SK-MEL-5 (cell line): ENCODE results near the gene DOHH. TPM values are rescaled to one million over a fixed set of nuclear protein-coding genes. Genes with fewer than 3 reads are reported as not detected.

Experiments used
- DNase-seq: peaks from one replicate; pipeline ENCODE4 v3.0.0-alpha.2; 2016; ENCODE audit warnings: low read depth, low spot score
- in situ Hi-C: cut with HindIII; loops from 2 replicates; pipeline ENCODE4 v1.10.0; 2016; ENCODE audit warnings: low sequenced_read_pairs, high pct_unique_total_duplicates, low pct_unique_long_range_greater_than_20kb
- total RNA-seq: library from RNA; depleted of rRNA; stranded (reverse); fragments of >200 nt; shearing (Covaris generic); gene quantifications from 2 replicates; pipeline ENCODE4 v1.2.3, GENCODE V29; 2014

The DOHH gene
- total RNA-seq, 1 experiment from 2014 or later = 13.4 TPM

DNA sequence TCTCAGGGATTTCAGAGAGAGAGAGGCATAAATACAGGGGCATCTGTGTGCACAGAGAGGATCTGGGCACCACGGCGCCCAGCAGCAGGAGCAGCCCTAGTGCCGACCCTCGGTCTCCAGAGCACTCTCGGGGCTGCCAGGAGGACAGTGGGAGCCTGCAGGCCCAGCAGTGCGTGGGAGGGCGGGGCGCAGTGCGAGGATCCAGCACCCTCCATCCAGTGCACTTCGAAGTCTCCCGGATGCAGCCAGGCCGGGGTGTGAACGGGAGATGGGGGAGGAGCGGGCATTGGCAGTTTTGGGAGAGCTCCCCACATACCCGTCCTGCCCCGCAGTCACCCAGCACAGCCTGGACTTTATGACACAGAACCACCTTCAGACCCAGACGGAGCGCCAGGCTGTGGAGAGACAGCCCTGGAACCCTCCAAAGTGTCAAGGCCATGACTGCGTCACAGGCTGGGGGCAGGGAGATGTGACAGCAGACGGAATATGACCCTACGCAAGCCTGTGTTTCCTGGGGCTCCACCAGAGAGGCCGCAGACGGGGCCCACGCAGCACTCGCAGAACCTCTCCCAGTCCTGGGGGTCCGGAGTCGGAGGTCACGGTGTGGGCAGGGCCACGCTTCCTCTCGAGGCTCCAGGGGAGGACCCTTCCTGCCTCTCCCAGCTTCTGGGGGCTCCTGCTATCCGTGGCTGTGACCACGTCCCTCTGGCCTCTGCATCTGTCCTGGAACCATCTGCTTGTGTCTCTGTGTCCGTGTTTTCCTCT lies 23.8 kb upstream of the DOHH start:
- in situ Hi-C loops = no loop called here
- no peak for DNase-seq

DNA sequence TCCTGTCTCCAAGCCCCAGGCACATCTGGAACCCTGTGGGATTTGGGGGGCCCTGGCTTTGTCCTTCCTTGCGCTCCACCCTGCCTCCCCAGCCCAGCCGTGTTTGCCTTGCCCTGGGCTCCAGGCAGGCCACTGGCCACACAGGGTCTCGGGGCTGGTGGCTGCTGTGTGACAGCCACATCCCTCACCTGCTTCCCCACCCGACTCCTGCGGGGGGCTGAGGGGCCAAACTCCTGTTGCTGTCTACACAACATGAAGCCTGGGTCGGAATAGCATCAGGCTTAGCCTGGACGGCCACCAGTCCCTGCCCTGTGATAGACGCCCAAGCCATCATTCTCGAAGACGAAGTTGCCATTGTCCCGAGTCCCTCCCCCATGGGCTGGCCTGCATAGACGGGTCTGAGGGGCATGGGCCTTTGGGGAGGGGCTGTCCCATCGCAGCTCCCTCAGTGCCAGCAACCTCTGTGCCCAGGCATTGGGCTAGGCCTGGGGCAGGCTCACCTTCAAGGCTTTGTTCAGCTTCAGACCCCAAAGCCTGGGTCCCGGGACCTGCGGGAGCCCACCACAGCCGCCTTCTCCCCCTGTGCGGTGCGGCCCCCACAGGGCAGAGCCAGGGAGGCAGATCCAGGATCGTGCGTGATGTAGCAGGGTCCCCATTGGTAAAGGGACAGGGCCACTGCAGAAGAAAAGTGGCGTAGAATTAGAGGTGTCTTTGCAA lies 23.0 kb upstream of the DOHH start:
- no peak for DNase-seq
- in situ Hi-C loops = no loop called here

DNA sequence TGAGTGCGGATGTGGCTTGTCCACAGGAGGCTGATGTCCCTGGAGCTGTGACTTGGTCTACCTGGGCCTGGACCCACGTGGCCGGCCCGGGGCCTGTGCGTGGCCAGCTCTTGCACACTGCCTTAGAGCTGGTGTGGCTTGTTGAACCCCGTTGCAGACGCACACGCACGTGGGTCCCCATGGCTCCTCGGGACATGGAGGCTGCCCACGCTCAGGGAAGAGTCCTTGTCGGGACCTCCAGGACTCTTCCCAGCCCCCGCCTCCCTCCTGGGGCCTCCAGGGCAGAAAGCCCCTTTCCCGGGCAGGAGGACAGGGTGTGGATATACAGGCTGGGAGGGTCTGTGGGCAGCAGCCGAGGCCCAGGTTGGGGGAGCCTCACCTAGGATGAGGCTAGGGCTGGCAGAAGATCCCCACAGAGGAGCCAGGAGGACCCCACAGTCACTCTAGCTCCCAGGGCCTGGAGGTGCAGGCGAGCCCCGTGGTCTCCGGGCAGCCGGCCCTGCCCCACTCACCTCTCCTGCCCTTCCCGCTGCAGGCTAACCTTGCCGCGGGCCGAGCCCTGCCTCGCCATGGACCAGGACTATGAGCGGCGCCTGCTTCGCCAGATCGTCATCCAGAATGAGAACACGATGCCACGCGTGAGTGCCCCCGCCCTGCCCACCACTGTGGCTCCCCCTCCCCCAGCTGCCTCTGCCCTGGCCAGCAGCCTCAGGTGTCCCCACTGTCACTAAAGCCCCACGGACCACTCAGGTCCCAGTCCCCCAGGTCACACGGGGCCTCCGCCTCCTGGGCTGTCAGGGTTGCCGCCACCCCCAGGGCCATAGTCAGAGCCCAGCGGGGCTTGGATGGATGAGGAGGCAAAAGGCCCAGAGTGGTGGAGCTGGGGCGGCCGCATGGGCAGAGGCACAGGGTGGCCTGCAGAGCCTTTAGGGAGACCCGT lies 22.2 kb upstream of the DOHH start:
- in situ Hi-C loops = no loop called here
- no peak for DNase-seq

DNA sequence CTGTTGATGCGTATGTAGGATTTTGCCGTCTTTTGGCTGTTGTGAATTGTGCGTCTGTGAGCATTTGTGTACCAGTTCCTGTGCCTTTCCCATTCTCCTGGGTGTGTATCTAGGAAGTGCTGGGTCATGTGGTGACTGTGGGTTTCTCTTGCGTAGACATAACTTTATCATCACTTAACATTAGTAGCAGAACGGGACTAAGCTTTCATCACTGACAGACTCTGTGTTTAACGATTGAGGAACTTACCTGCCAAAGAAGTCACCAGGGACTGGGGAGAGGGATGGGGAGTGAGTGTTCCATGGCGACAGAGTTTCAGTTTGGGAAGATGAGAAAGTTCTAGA lies 20.6 kb upstream of the DOHH start:
- in situ Hi-C loops = no loop called here
- DNase-seq = no peak

DNA sequence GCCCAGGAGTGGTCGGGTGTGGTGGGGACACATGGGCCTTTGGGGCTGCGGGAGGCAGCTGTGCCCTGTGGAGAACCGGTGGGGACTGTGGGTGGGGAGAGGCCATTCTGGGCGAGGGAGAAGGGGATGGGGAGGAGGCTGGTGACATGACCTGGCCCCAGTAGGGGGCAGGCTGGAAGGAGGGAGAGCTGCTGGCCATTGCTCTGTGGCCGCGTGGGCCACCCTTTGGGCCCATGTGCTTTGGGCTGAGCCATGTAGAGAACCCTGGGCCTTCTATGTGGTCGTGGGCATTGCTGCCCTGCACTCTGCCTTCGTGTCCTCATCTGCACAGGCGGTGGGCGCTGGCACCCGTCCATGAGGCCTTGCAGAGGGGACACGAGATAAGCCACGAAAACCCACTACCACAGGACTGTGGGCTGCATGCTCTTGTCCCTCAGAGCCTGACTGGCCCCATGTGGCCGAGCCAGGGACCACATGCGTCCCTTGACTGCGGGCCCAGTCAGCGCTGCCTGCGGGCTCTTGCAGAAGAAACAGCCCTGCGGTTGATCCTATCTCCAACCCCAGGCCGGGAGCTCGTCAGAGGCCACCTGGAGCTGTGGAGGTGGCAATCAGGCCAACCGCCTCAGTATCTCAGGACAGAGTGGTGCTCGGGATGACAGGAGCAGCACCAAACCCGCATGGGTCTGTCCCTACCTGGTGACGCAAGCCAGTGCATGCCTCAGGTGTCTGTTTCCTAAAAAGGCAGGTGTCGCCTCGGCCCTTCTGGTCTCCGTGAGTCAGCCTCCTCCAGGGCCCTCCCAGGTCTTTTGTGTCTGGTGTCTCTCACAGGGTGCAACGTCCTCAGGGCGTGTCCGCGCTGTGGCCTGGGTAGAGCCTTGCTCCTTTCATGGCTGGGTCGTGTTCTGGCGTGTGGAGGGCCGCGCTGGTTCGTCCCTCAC lies 20.0 kb upstream of the DOHH start:
- in situ Hi-C loops = no loop called here
- DNase-seq = no peak

DNA sequence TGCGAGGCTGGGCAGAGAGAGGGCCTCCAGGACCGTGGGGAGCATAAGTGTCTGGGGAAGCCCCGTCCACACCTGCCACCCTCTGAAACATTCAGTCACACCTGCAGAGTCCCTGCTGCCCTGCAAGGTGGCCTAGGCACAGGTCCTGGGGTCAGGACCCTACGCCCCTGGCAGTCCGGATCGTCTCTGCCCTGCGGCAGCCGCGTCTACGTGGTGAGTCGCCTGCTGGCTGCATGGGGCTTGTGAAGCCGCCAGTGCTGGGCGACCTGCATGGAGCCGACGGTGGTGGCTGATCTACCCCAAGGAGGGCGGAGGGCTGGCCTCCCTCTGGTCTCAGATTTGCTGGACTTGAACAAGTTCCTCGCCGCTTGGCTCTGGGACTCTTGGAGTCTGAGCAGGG lies 18.7 kb upstream of the DOHH start:
- in situ Hi-C loops = no loop called here
- no peak for DNase-seq

DNA sequence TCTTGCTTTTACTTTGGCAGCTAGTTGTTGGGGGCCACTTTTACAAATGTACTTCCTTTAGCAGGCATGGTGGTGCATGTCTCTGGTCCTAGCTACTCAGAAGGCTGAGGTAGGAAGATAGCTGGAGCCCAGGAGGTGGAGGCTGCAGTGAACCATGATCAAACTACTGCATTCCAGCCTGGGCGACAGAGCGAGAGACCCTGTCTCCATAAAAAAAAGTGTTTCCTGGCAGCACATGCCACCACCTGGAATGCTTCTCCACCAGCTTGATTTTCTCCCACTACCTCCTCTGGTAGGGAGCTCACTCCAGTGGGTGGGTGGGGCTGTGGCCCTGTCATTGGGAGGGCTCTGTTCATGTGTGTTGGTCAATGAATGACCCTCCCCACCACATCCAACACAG lies 18.2 kb upstream of the DOHH start:
- DNase-seq = no peak
- in situ Hi-C loops = no loop called here

DNA sequence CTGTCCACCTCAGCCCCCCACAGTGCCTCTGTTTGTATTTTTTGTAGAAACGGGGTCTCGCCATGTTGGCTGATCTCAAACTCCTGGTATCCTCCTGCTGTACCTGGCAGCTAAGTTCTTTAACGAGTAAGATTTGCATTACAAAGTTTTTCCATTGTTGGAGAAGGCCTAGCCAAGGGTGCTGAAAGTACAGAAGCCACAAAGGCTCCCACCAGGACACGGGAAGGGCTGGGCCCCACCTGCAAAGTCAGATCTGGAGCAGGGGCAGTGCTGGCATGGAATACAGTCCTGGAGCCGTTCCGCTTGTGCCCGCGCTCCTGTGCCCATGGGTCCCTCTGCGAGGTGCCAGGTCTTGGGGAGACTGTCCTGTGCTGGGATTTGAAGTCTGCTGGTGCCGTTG lies 17.8 kb upstream of the DOHH start:
- no peak for DNase-seq
- in situ Hi-C loops = no loop called here

DNA sequence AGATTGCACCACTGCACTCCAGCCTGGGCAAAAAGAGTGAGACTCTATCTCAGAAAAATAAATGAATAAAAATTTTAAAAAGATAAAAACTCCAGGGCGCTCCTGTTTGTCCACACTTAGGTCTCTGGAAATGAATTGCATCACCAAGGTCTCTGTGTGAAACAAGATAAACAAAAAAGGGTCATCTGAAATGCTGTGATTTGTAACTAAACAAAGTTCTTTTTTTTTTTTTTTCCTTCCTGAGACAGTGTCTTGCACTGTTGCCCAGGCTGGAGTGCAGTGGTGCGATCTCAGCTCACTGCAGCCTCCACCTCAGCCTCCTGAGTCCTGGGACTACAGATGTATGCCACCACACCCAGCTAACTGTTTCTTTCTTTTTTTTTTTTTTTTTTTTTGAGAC lies 17.2 kb upstream of the DOHH start:
- in situ Hi-C loops = no loop called here
- DNase-seq = no peak

DNA sequence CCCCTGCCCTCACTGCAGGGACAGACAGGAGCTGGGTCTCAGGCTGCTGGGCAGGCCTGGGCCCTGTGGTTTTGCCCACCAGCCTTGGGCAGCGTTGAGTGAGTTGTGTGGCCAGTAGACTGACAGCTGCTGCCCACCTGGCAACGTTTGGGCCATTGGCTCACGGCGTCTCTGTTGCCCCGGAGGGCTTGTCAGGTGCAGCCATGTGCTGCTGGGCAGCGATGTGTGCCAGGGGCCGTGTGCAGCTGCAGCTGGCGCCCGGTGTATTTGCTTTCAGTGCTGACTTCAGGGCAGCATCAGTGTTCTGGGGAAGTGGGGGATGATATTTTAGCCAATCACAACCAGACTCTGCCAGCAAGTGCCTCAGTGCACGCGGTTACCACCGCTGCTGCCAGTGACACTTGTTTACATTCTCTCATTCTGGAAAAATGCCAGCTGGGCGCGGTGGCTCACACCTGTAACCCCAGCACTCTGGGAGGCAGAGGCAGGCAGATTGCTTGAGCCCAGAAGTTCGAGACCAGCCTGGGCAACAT lies 16.3 kb upstream of the DOHH start:
- no peak for DNase-seq
- in situ Hi-C loops = no loop called here

DNA sequence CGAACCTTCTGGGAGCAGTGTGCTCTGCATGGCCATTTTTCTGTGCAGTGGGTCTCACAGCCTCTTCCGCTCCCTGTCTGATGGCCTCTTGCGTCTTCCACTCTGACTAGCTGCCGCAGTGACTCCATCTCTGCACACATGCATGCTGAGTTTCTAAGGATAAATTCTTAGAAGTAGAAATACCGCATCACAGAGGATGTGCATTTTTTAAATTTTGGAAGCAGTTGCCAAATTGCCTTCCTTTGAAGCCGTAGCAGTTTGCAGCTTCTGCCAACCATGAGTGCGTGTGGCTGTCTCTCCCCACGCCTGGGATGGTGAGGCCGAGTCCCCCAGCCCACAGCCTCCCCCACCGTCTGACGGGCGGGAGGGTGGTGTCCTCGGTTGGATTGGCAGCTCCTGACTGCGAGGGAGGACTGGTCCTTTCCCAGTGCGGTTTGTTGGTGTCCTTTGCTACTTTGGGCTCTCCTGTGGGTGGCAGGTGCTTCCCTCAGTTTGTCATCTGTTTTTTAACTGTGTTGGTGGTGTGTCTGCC lies 15.5 kb upstream of the DOHH start:
- no peak for DNase-seq
- in situ Hi-C loops = no loop called here

DNA sequence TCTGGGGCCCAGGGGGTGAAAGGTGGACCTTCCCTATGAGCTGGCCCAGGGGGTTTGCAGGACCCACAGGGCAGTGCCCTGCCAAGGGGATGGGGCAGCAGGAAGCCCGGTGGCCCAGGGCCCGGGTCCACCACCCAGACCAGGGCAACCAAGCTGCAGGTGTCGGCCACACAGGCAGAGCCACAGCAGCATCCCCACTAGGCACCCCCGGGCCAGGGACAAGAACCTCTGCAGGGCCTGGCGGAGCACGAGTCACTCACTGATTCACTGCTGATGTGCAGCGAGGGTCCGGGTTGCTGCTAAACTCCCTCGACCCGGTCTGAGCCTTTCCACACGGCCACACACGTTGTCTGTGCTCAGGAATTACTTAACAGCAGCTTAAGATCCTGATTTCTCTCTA lies 14.5 kb upstream of the DOHH start:
- in situ Hi-C loops = no loop called here
- DNase-seq = no peak

DNA sequence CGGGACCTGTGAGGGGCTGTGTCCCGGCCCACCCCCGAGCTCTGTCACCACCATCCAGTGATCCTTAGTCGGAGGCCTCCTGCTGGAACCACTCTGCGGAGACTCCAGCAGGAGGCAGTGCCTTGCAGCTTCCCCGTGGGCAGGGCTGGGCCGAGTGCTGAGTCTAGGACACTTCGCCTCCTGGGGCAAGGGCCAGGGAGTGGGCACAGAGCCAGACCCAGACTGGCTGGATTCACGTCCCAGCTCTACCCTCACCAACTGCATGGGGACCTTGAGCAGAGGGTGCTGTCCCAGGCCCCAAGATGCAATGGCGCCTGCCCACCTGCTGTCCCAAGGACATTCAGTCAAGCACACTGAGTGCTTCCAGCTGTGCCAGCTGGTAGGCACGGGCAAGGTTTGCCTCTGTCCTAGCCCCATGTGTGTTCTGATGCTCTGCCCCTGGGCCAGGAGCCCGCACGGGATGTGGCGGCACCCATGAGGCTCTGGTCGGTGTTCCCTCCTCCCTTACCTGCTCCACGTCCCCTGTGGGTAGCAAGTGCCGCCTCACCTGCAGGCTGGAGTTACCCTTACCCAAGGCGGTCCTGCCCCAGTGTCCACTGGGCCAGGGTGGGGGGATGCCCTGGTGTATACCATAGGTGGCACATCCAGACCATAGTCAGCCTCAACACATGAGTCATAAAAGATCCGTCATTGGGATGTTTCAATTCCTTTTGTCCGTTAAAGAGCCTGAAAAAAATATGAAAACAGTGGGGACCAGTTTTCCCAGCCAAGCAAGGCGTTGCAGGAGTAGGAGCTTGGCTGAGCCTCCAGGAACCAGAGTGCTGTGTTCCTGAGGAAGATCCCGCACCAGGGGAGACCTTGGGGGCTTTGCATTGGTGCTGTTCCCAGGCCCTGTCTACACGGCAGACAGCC lies 13.0 kb upstream of the DOHH start:
- in situ Hi-C loops = no loop called here
- no peak for DNase-seq

DNA sequence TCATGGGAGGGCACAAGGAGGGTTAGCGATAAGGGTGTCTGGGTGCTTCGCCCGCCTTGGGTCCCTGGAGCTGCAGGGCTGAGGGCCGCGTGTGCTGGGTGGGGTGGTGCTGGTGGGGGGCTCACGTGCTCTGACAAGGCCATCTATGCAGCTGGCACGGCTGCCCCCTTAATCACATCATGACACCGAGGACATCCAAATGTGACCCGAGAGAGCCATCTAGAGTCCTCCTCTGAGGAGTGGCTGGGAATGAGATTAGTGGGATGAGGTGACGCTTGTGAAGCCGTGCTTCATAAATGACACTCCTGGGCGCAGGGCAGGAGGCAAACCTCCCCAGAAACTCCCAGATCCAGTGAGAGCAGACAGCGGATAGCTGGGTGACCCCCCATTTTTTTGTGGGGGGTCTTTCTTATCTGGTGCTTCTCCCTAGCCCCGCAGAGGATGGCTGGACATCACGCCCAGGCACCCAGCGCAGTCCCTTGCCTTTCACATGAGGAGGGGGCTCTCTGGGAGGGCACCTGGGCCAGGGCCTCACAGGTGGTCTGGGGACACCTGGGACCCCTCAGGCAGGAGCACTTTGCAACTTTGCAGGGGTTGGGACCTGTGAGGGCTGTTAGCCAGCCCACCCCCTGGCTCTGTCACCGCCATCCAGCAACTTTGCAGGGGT lies 12.2 kb upstream of the DOHH start:
- DNase-seq = no peak
- in situ Hi-C loops = no loop called here

DNA sequence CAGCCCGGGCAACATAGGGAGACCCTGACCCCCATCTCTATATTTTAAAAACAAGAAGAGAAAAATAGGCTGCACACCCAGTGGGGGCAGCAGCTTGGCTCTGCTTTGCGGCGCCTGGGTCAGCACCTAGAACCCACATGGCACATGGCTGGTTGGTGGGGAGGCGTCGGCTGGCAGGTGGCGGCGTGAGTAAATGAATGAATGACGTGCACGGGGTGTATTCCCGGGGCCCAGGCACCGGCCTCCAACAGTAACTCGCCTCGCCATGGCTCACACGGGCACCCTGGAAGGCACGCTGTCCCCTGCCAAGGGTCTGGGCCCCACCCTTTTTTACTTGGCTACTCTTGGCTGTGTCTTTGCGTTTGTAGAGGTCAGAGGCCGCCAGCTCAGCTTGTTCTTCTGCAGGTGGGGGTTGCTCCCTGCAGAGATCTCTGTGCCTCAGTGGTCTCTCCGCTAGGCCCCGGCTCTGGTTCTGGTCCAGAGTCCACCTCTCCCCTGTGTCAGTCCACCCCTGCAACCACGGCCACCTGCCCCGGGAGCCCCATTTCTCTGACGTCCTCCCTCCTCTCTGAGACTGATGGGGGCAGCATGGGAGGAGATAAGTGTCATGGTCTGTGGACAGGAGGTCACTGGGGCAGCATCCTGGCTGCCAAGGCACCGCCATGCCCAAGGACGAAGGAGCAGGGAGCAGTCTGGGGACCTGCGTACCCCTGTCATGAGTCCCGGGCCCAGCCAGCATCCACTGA lies 11.2 kb upstream of the DOHH start:
- no peak for DNase-seq
- in situ Hi-C loops = no loop called here
